NCI-H2196 treated with DMSO at 0.1 percent for 48 hours (cell line): Measurements from ENCODE around the gene APLP1.
"Not testable (repeated sequence)": the region's sequence is repeated elsewhere in the genome, so short reads cannot be mapped to it uniquely, and the experiment has no call there.

ENCODE experiments used
- DNase-seq: peaks from one replicate; lab custom pipeline; 2025; ENCODE audit not compliant: unreplicated experiment; lab: John Stamatoyannopoulos, UW

The APLP1 gene

DNA sequence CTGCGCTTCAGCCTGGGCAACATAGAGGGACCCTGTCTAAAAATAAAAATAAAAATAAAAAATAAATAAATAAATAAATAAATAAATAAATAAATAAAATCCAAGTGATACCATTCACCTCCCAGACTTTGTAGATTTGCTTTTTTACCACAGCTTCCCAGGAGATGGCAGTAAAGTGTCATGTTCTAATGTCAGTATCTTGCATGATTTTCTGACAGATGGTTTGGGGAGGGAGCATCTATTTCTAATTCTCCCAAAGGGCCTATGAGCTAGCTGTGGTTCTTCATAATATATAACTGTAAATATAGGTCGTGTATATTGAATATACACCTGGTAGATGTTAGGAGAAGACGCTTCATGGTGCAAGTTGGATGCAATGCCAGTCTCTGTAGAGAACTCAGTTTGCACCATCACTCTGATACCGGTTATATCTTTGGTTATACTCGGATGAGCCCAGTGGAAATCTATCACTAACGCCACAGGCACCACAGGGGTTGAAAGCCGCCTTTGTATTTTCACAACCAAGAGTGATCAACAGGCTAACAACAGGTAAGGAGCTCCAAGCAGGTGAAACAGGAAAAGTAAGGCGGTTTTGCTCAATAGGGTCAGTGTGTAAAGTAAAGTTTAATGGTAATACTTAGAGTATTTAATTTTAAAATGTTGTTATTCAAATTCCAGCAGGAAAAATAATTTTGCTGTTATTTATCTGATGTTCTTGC lies 13.9 kb downstream of the APLP1 start:
- DNase-seq: peak; percentile 55

- no peak for DNase-seq
These were observed 15.5 kb downstream of the APLP1 start for GRCh38 chr19:35883882-35884281.

GRCh38 chr19:35885225-35885738 lies 16.9 kb downstream of the APLP1 start:
- no peak for DNase-seq

GRCh38 chr19:35885904-35886303 lies 17.5 kb downstream of the APLP1 start:
- DNase-seq: no peak

GRCh38 chr19:35887197-35887596 lies 18.8 kb downstream of the APLP1 start:
- DNase-seq: no peak

DNA sequence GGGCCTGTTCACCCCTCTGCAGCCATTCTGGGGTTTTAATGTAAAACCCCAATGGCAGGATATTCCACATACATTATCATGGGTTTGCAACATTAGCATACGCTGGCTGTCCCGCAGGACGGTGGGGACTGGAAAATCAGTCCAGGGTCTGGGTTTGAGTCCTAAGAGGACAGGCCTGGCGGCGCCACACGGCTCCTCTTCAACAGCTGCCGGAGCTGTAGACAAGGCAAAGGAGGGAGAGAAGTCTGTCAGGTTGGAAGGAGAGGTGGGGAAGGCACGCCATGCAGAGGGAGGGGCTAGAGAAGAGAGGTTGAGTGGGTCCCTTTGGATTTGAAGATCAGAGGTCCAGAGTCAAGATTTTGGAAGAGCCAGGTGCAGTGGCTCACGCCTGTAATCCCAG lies 20.0 kb downstream of the APLP1 start:
- no peak for DNase-seq

GRCh38 chr19:35889370-35890112 lies 21.2 kb downstream of the APLP1 start:
- no peak for DNase-seq

DNA sequence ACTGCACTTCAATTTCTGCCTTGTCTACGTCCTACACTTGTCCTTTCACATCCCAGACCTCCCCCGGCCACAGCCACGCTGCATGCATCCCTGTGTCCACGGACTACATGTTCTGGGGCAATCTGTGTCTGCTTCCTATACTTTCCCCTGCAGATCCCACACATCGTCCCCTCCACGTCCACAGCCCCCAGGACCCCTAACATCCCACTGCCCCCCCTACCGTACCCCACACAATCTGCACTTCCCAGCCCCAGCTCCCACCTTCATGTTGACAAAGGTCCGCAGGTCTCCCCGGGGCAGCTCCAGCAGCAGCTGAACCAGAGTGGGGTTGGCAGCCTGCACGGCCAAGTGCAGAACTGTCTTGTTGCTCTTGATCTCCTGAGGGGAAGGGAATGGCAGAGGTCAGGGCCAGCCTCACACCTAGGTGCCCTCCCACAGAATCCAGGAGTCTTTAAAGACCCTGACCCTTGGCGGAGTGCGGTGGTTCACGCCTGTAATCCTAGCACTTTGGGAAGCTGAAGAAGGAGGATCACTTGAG lies 21.8 kb downstream of the APLP1 start:
- no peak for DNase-seq

GRCh38 chr19:35891819-35892218 lies 23.4 kb downstream of the APLP1 start:
- DNase-seq: not testable (repeated sequence)

DNA sequence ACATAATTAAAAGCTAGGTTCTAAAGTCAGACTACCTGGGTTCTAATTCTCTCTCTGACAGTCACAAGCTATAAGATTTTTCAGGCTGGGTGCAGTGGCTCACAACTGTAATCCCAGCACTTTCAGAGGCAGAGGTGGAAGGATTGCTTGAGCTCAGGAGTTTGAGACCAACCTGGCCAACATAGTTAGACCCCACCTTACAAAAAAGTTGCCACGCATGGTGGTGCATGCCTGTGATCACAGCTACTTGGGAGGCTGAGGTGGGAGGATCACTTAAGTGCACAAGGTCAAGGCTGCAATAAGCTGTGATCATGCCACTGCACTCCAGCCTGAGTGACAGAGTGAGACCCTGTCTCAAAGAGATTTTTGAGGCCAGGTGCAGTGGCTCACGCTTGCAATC lies 26.0 kb downstream of the APLP1 start:
- no peak for DNase-seq

GRCh38 chr19:35895911-35896642 lies 27.7 kb downstream of the APLP1 start:
- DNase-seq: no peak

- no peak for DNase-seq
These were observed 28.3 kb downstream of the APLP1 start for GRCh38 chr19:35896643-35897040.

DNA sequence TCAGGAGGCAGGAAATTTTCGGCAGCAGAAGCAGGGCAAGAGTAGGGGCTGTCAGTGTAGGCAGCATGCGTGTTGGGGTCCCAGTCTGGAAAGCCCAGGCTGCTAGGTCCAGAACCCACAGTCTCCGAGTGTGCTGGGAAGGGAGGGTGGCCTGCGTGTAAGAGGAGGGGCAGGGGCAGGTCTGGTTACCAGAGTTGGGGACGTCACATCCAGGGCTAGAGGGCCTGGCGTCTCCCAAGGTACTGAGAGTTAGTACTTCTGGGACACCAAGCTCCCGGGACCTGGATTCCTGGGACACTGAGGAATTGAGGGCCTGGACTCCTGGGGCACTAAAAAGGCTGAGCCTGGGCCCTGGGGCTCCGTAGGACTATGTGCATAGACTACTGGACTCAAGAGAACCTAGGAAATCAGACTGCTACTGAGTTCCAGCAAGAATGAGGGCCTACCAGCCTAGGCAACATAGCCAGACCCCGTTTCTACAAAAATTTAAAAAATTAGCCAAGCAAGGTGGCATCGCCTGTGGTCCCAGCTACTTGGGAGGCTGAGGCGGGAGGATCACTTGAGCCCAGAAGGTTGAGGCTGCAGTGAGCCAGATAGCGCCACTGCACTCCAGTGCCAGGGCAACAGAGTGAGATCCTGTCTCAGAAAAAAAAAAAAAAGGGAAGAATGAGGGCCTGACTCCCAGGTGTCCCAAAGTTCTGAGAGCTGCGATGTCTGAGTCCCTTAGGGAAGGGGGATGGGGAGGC lies 29.5 kb downstream of the APLP1 start:
- DNase-seq: no peak

- no peak for DNase-seq
These were observed 30.1 kb downstream of the APLP1 start for GRCh38 chr19:35898499-35898809.

GRCh38 chr19:35899547-35900214 lies 31.3 kb downstream of the APLP1 start:
- peak; percentile 63 for DNase-seq

DNA sequence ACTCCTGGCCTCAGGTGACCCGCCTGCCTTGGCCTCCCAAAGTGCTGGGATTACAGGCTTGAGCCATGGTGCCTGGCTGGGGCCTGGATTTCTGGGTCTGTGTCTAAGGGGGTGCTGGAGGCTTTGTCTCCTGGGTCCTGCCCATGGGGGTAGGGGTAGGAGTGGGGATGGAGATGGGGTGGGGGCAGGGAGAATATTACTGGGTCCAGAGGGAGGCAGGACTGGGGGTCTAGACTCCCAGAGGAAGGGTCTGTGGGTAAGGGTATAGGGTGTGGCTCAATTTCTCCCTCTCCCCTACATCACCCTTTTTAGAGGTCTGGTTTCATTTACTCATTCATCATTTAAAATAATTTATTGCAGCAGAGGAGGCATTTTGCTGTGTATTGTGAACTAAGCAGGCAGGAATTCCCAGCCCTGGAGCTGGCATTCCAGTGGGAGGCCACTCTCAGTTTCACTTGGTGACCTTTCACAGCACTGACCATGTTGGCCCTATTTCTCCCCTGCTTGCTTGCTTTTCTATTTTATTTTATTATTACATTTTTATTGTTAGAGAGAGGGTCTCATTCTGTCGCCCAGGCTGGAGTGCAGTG lies 32.8 kb downstream of the APLP1 start:
- no peak for DNase-seq

- DNase-seq: no peak
These were observed 33.7 kb downstream of the APLP1 start, which contains the start of gene HCST for GRCh38 chr19:35901854-35902661. Gene HCST (plus strand): TSS chr19:35902529. CDS start chr19:35902594, 65 bp downstream.

DNA sequence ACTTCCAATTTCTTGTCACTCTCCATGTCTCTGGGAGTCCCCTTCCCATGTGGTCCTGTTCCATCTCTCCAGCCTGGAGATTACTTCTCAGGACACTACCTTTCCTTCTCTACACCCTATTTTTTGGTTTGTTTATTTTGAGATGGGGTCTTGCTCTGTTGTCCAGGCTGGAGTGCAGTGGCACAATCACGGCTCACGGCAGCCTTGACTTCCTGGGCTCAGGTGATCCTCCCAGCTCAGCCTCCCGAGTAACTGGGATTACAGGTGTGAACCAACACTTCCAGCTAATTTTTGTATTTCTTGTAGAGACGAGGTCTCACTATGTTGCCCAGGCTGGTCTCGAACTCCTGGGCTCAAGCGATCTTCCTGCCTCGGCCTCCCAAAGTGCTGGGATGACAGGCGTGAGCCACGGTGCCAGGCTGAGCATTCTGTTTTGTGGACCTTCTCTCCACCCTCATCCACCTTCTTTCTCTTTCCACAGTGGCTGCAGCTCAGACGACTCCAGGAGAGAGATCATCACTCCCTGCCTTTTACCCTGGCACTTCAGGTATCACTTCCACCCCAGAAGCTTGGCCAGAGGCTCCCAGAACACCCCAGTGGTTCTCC lies 34.6 kb downstream of the APLP1 start:
- DNase-seq: no peak
